Measurements from ENCODE around the gene GAS6.
A peak's percentile ranks its signal among the peaks of the same experiment; 100 is the strongest.

GRCh38 chr13:113816946-113817859 is 46.7 kb downstream of the GAS6 start:
- TF ChIP-seq, protein P1, sequence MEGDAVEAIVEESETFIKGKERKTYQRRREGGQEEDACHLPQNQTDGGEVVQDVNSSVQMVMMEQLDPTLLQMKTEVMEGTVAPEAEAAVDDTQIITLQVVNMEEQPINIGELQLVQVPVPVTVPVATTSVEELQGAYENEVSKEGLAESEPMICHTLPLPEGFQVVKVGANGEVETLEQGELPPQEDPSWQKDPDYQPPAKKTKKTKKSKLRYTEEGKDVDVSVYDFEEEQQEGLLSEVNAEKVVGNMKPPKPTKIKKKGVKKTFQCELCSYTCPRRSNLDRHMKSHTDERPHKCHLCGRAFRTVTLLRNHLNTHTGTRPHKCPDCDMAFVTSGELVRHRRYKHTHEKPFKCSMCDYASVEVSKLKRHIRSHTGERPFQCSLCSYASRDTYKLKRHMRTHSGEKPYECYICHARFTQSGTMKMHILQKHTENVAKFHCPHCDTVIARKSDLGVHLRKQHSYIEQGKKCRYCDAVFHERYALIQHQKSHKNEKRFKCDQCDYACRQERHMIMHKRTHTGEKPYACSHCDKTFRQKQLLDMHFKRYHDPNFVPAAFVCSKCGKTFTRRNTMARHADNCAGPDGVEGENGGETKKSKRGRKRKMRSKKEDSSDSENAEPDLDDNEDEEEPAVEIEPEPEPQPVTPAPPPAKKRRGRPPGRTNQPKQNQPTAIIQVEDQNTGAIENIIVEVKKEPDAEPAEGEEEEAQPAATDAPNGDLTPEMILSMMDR (conservative IDR thresholded peaks at IDR 0.05 in 1 of 2, IDR thresholded peaks at IDR 0.05 in 1 of 2; ENCODE audit: low read depth in 1 of 2, low read length in 2 of 2) = peak; percentile 80
- TF ChIP-seq EZH2 (IDR thresholded peaks at IDR 0.05; ENCODE audit: low read length, missing control alignments) = no peak
